Spinal cord (tissue), 10 donors: ENCODE measurements around the gene PRDM5. TPM values are rescaled to one million over a fixed set of nuclear protein-coding genes. Genes with fewer than 3 reads are reported as not detected.

ENCODE experiments used
- DNase-seq, 6 donors: peaks; one replicate each; pipeline versions ENCODE4 v3.0.0 to v3.0.0-alpha.2; 2013 to 2015; ENCODE audit warnings: low spot score in 6 of 6, low read depth in 4 of 6
- H3K27ac ChIP-seq: one replicate; pipeline ENCODE4 v1.5.1; 2013; ENCODE audit warnings: low read depth, low read length, control low read depth
- H3K27me3 ChIP-seq: one replicate; pipeline ENCODE4 v1.6.1; 2013; ENCODE audit warnings: low read length; ENCODE audit not compliant: control insufficient read depth, insufficient read depth
- H3K36me3 ChIP-seq: one replicate; pipeline ENCODE4 v1.6.1; 2013; ENCODE audit warnings: low read length; ENCODE audit not compliant: control insufficient read depth, insufficient read depth
- H3K4me1 ChIP-seq: one replicate; pipeline ENCODE4 v1.6.1; 2013; ENCODE audit warnings: low read length; ENCODE audit not compliant: control insufficient read depth, insufficient read depth
- H3K4me3 ChIP-seq: one replicate; pipeline ENCODE4 v1.5.1; 2013; ENCODE audit warnings: low read depth, low read length, control low read depth
- H3K9me3 ChIP-seq: one replicate; pipeline ENCODE4 v1.6.1; 2013; ENCODE audit warnings: low read length; ENCODE audit not compliant: control insufficient read depth, insufficient read depth
- WGBS: methylation state at CpG from one replicate; pipeline ENCODE4 v1.1.5; 2013; ENCODE audit warnings: missing lambda C conversion rate; ENCODE audit not compliant: insufficient coverage; 5-methylcytosine and 5-hydroxymethylcytosine counted together
- polyA plus RNA-seq, 2 donors: library from polyadenylated mRNA; unstranded; fragments of 120-200 nt; gene quantifications; one replicate each; pipeline ENCODE4 v1.2.1, GENCODE V29; 2013; ENCODE audit not compliant: insufficient read length in 2 of 2
- total RNA-seq, 2 donors: library from RNA; depleted of rRNA in 1 of 2; stranded (reverse); fragments of 120-200 nt in 1 of 2; fragments of >200 nt in 1 of 2; gene quantifications; one replicate each; pipeline versions ENCODE4 v1.2.3 to v1.2.4, GENCODE V29; 2013 to 2014
- donor health status: healthy.

Gene PRDM5
- total and polyA plus RNA-seq, 4 donors = 10.5 to 57.1 (median 33.7) TPM

- no peaks in the 10 kb centered on the region for H3K4me1 ChIP-seq
- no peak for DNase-seq
- H3K27me3 ChIP-seq = no peaks in the 10 kb centered on the region
Observed at GRCh38 chr4:120939693-120940092, 17.2 kb upstream of the PRDM5 start.

GRCh38 chr4:120929847-120930246 is 7.3 kb upstream of the PRDM5 start:
- Histone ChIP-seq H3K4me3 (no peak overlapping the region), H3K27me3 (no peaks in the 10 kb centered on the region), H3K36me3 (no peaks in the 10 kb centered on the region), H3K9me3 (no peaks in the 10 kb centered on the region), H3K4me1 (no peaks in the 10 kb centered on the region), H3K27ac (no peak overlapping the region)
- WGBS = no CpG with 5 or more reads among the region's 1 CpG
- DNase-seq = no peak

More at GRCh38 chr4:120939693-120940092, 17.2 kb upstream of the PRDM5 start:
- H3K9me3 ChIP-seq = peaks cover 2% of the 10 kb centered on the region
- no peak overlapping the region for H3K27ac ChIP-seq
- no peaks in the 10 kb centered on the region for H3K36me3 ChIP-seq
- no peak overlapping the region for H3K4me3 ChIP-seq

GRCh38 chr4:120927801-120928409 is 5.4 kb upstream of the PRDM5 start:
- no peaks in the 10 kb centered on the region for H3K27me3 ChIP-seq
- no peak overlapping the region for H3K4me3 ChIP-seq
- no peak overlapping the region for H3K27ac ChIP-seq
- H3K36me3 ChIP-seq = no peaks in the 10 kb centered on the region
- no peaks in the 10 kb centered on the region for H3K9me3 ChIP-seq
- H3K4me1 ChIP-seq = no peaks in the 10 kb centered on the region
- DNase-seq = no peak

GRCh38 chr4:120926358-120927025 is 4.0 kb upstream of the PRDM5 start:
- Histone ChIP-seq H3K4me3 (no peak overlapping the region), H3K36me3 (no peaks in the 10 kb centered on the region), H3K27ac (no peak overlapping the region), H3K4me1 (no peaks in the 10 kb centered on the region), H3K27me3 (no peaks in the 10 kb centered on the region), H3K9me3 (no peaks in the 10 kb centered on the region)
- DNase-seq = no peak
- 100% methylated on average over 1 of the region's 3 CpGs for WGBS

DNA sequence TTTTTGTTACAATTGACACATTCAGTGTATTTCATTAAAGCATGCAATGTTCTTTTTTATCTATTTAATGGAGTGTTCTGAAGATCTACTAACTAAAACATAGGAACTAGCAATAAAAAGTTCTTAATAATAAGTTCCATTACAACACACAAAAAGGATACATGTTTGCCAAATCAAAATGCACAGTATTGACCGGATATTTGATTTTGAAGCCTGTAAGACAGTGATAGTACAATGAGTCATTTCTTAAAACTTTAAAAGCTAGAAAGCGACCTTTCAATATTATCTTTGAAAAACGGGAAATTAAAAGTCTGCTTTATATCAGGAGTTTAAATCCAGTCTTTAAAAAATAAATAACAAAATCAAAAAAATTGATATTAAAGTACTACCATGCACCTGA is 2.4 kb upstream of the PRDM5 start:
- Histone ChIP-seq H3K27me3 (no peaks in the 10 kb centered on the region), H3K27ac (no peak overlapping the region), H3K36me3 (no peaks in the 10 kb centered on the region), H3K9me3 (no peaks in the 10 kb centered on the region), H3K4me3 (no peak overlapping the region), H3K4me1 (no peaks in the 10 kb centered on the region)
- DNase-seq = no peak
- WGBS = no CpG with 5 or more reads among the region's 3 CpGs

DNA sequence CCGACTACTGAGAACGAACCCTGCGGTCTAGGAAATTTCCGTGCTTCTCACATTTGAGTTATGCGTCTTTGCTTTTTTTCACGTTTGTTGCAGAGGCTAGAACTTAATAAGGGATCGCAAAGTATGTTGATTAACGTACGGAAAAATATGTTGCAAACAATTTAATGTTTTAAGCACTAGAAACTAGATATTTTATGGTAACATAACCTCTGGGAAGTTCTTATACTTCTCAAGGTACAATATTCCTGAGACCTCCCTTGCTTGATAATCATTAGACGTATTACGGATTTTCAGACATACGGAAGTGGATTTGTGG is 639 bp upstream of the PRDM5 start:
- H3K9me3 ChIP-seq = no peaks in the 10 kb centered on the region
- 0% methylated on average over 3 of the region's 12 CpGs for WGBS

GRCh38 chr4:120921456-120922380 is 808 bp downstream of the PRDM5 start:
- H3K9me3 ChIP-seq = no peaks in the 10 kb centered on the region
- H3K27me3 ChIP-seq = no peaks in the 10 kb centered on the region
- 0% methylated on average over 37 of the region's 51 CpGs for WGBS
- no peaks in the 10 kb centered on the region for H3K4me1 ChIP-seq
- peak overlapping the region; percentile 92 for H3K27ac ChIP-seq
- DNase-seq = peak; percentile 29 to 93 (median 64)
- H3K4me3 ChIP-seq = peak overlapping the region; percentile 73
- H3K36me3 ChIP-seq = no peaks in the 10 kb centered on the region

More for the DNA sequence above, 639 bp upstream of the PRDM5 start:
- Histone ChIP-seq H3K27ac (peak overlapping the region; percentile 91), H3K4me1 (no peaks in the 10 kb centered on the region), H3K27me3 (no peaks in the 10 kb centered on the region), H3K4me3 (peak overlapping the region; percentile 83), H3K36me3 (no peaks in the 10 kb centered on the region)
- DNase-seq = no peak

- no CpG with 5 or more reads among the region's 2 CpGs for WGBS
- Histone ChIP-seq H3K27ac (no peak overlapping the region), H3K4me1 (no peaks in the 10 kb centered on the region), H3K4me3 (no peak overlapping the region), H3K27me3 (no peaks in the 10 kb centered on the region), H3K36me3 (no peaks in the 10 kb centered on the region), H3K9me3 (no peaks in the 10 kb centered on the region)
- no peak for DNase-seq
Observed at GRCh38 chr4:120920666-120921065, 1.9 kb downstream of the PRDM5 start.

GRCh38 chr4:120919358-120919757 is 3.2 kb downstream of the PRDM5 start:
- no peaks in the 10 kb centered on the region for H3K4me1 ChIP-seq
- H3K4me3 ChIP-seq = no peak overlapping the region
- peak overlapping the region; percentile 29 for H3K27ac ChIP-seq
- WGBS = no CpG with 5 or more reads among the region's 1 CpG
- no peaks in the 10 kb centered on the region for H3K36me3 ChIP-seq
- no peaks in the 10 kb centered on the region for H3K9me3 ChIP-seq
- DNase-seq = peak in 1 of 6 donors; percentile 47
- H3K27me3 ChIP-seq = no peaks in the 10 kb centered on the region
